ENCODE results near the gene SLC2A13.

SLC2A13 gene

GRCh38 chr12:39990122-39991101 lies 115.5 kb downstream of the SLC2A13 start:
- peak; percentile 46 for DNase-seq

DNA sequence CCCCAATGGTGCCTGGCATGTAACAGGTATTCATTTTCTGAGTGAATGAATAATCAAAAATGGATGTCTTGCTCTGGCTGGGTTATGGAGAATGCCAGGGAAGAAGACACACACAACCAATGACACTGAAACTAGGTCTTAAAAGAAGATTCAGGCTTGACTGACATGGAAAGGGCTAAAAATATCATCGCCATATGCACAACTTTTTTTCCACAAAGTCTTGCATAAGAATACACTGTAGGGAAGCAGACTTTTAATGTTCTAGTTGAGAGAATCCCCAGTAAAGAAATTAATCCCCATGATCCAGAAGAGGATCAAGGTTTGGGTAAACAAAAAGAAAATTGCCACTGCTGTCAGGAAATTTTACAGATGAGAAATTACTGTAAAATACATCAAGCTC lies 116.4 kb downstream of the SLC2A13 start:
- DNase-seq: no peak

DNA sequence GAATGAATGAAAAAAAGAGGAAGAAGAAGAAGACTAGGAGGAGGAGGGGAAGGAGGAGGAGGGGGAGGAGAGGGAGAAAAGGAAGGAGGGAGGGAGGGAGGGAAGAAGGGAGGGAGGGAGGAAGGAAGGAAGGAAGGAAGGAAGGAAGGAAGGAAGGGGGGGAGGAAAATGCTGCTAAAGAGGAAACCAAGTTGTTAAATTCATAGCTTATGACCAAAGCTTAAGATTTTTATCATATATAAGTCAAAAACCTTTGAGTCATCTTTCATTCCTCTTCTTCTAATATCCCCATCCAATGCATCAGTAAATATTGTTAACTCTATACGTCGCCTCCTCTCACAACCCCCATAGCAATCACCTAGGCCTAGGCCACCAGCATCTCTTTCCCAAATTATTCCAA lies 117.3 kb downstream of the SLC2A13 start:
- DNase-seq: no peak

DNA sequence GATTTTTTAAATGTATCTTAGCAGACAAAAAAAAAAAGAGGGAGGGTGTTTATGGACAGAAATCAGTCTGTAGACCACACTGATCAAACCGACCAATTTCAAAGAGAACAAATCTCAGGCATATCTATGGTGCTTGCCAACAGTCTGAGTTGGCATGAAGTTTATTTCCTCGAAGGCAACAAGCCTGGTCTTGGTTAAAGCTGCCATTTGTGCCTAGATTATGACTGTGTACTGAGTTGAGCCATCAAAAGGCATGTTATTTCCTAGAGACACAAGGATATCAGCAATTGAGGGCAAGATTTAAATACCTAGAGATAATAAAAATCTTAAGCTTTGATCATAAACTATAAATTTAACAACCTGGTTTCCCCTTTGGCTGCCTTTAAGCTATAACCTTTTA lies 119.2 kb downstream of the SLC2A13 start:
- no peak for DNase-seq

DNA sequence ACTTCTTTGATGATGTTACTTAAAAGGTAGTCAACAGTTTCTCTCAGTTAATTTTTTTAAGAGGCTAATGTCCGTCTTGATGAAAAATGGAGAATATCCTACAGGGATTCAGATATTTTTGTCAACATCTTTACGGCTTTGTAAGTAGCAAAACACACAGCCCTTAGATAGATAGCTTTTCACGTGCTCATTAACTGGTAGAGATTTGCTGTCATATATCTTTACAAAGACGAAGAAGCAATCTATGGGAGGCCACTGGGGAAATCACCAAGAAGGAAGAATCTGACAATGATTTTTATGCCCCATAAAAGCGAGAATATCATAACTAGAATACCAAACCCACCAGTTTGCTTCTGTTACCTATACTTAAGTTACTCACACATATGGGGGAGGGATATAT lies 121.2 kb downstream of the SLC2A13 start:
- no peak for DNase-seq

DNA sequence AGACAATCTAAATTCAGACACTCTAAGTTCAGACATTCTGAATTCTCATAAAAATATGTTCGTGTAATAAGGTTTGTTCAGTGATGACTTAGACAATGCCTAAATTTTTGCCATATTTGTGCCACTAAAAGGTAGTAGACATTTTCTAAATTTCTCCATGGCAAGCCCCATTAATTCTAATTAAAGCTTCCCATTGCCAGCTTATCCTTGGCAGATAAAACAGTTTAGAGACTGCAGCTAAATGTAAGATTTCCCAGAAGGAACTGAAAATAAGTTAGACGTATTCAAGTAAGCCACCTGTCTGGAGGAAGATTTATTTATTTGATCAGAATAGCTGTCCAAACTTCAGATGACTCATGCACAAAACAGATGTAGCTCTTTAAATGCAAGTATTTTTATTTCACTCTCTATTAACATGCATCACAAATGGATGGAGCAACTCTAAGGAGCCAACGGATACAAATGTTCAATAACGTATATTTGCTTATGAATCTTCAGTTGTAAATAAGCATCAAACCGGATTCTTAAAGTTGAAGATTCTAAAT lies 130.4 kb downstream of the SLC2A13 start:
- DNase-seq: no peak

- no peak for DNase-seq
Measured at GRCh38 chr12:39972119-39972518, 133.8 kb downstream of the SLC2A13 start.

GRCh38 chr12:39971348-39971747 lies 134.5 kb downstream of the SLC2A13 start:
- no peak for DNase-seq

DNA sequence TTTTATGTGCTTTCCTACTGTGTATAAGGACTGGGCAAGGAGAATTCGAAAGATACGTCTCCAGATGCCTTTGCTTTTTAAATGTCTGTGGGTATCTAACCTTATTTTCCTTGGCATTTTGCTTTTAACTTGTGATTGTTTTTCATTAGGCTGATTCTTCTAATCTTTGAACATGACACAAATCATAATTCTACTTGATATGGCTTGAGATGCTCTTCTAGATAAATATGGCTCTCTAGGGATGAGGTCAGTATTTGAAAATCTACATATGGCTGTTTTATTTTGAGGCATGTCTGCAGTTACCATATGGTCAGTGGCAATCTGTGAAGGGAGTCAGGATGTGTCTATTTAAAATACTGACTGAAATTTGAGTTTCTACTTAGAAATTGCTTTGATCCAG lies 139.2 kb downstream of the SLC2A13 start:
- DNase-seq: no peak

DNA sequence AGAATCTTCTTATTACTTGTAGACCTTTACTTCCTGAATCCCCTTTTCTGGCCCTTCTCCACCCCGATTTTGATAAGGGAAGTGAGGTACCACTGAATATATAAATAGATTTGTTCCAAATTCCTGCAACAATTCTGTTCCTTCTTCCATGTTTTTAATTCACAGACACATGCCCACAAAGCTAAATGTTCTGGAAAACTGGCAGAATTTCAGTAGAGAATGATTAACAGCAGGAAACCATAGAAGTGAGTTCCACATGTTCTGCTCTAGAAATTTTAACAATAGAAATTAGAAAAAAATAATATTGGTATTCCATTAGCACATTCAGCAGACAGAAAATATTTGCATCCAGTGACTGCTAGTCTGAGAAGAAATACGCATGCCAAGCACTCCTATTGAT lies 139.6 kb downstream of the SLC2A13 start:
- no peak for DNase-seq

DNA sequence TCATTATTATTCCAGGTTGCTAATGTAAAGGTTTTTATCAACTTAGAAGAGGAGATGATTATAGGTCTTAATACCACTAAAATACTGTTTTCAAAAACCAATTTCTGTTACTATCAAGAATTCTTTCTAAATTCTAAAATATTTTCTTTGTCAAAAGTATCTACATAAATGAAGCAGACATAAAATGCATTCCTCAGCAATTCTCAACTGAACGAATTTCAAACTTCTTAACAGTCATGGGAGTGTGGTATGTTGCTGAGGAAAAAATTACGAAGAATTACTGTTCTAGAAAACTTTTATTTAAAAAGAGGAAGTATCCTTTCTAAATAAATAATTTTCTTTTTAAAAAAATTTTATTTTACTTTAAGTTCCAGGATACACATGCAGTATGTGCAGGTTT lies 146.4 kb downstream of the SLC2A13 start:
- no peak for DNase-seq

GRCh38 chr12:39959031-39959430 lies 146.8 kb downstream of the SLC2A13 start:
- no peak for DNase-seq

- no peak for DNase-seq
Measured at GRCh38 chr12:39958377-39958776, 147.5 kb downstream of the SLC2A13 start.

DNA sequence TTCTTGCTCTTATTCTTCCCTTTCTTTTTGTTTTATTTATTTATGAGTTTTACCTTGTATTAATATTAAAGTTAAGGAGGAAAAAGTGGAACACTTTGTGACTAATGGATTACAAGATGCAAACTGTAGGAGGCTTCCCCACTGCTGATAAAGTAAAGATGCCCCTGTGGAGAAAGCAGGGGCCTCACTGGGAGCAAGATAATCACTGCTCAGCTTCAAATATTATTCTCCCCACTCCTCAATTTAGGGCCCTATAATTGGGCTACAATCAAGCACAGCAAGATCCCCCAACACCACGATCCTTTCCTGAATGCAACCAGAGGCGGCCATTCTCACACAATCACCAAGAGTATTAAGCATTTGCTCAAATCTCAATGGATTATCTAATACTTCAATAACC lies 149.2 kb downstream of the SLC2A13 start:
- no peak for DNase-seq

GRCh38 chr12:39946361-39947280 lies 159.3 kb downstream of the SLC2A13 start:
- no peak for DNase-seq

DNA sequence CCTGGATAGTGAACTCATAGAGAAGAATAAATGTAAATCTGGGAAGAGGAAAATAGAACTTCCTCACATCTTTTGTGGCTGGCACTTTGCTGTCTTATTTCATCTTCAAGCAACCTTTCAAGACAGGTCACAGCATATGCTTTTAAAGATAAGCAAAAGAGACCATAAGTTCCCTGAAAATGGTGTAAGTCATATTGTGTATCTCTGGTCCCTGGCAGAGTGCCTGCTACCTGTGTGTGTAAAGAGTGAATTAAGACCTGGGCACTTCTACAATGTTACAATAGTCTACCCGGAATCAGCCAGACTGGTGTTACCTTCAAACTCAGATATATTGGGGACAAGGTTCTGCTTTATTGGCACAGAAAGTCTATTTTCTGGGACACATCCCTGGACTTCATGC lies 168.8 kb downstream of the SLC2A13 start:
- no peak for DNase-seq

- no peak for DNase-seq
Measured at GRCh38 chr12:39935839-39936238, 170.0 kb downstream of the SLC2A13 start.

DNA sequence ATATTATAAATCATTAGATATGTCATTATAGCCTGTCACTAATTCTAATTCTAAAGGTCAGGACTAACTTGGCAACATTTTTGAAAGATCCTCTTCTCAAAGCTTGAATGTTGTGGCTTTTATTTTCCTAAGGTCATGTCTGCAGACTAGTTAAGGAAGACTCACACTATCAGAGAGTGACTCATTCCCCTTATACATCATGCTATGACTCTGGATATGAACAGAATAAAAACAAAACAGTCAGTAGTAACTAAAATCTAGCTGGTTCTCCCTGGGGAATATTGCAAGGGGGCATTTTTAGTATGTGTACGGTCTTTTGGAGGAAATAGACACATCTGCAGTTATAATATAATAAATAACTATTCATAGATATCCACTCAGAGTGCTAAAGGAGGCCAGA lies 170.6 kb downstream of the SLC2A13 start:
- DNase-seq: peak; percentile 83

DNA sequence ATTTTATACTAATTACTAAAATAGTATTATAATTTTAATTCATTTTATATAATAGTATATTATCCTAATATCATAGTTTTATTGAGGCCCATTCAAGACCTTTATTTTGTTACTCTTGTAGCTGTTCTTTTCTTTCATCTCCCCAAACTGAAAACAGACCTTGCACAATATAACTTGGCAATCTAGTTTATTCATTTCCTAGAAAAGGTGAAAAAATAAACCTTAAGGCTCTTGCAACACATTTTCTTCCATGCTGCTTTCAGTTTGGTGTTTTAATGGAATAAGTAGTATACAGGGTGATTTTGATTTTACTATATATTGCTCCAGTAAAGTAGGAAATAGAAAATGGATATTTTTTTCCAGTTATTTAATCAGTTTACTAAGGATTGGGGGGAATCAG lies 174.0 kb downstream of the SLC2A13 start:
- DNase-seq: no peak

DNA sequence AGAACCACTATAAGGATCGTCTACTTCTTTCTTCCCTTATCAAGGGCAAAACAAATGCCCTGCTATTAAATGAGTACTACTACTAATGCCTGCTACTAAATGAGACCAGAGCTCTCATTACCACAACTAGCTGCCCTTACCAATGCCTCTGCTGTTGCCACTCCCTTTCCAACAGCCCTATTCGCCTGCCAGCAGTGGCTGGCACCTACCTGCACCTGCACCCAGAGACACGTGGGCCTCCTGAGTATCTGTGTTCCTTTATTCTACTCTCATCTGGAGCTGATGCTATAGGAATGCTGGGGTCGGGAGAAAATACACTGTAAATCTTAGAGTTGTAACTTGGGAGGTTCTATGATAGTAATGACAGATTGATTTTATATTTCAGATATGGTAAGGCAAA lies 174.7 kb downstream of the SLC2A13 start:
- DNase-seq: no peak

- DNase-seq: no peak
Measured at GRCh38 chr12:39930101-39930500, 175.8 kb downstream of the SLC2A13 start.

DNA sequence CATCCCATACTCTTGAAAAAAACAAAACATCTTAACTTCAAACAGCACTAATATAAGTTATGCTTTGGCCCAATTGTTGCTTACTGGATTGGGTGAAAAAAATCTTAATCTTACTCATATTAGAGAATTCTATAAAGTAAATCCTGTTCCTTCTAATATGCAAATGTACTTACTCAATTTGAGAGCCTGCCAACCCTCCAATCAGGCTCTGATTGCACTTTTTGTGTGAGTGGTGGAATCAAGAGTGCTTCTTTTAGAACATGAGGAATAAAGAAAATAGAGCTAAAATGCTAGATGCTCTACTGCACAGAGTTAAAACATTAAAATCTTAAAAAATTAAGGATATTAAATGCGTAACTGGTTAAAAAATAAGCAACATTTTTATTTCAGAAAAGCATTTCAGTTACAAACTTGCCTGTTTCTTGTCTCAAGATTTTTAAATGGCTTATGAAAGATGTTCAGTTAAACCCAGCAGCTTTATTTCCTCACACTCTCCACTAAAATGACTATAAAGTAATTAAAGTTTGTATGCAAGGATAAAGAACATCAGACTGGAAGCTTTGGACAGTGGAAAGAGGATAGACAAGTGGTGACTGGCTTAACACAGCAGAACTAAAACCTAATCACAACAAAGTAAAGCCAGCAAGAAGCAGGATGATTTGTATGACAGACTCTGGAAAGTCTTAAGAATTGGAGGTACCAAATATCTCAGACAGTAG lies 177.5 kb downstream of the SLC2A13 start:
- no peak for DNase-seq
